Activated T-cell treated with anti-CD3 and anti-CD28 coated beads, Interleukin-2, amount 50 U/mL, for 1 hour (primary cell): ENCODE data around the gene PKMYT1.
A peak's percentile ranks its signal among the peaks of the same experiment; 100 is the strongest.

ENCODE experiments used
- DNase-seq: peaks from one replicate; pipeline ENCODE4 v3.0.0-alpha.2; 2020

PKMYT1 gene

DNA sequence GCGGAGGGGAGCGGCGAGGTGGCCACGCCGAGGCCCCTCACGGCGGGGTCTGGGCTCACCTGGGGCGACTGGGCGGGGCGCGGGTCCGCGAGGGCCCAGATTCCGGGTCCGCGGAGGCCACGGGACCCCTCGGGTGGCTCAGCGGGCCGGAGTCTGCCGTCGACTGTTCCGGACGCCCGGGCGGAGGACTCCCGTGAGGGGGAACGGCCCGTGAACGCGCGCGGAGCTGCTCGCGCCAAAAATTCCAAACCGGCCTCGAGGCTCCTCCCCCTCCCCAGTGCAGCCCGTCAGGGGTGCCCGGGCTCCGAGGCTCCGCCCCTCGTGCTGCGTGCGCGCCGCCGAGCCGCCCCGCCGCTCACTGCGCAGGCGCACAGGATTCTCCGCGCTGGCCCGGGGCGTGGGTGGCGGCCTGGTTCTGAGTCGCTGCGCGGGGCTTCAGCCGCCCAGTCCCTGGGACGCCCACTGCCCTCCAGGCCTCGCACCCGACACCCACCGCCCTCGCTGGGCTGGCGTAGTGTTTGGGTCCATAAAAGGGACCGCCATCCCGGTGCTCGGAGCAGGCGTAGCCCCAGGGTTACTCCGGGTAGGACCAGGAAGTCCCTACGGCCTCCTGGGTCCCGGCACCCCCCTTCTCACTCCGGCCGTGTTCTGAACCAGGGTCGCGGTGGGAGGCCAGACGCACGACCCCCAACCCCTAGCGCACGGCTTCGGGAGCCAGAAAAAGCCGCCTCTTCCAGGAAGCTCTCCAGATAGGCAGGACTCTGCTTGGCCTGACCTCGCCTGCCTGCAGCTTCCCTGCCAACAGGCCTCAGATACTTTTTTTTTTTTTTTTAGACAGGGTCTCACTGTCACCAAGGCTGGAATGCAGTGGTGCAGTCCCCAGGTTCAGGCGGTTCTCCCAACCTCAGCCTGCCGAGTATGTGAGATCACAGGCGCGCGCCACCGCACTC, at the start of gene PKMYT1:
Gene PKMYT1, minus strand, starts transcription at position 220 of the 950 bp plus-strand sequence. CDS start 789 bp downstream, outside the sequence.
- DNase-seq: peak; percentile 97

- DNase-seq: no peak
Measured at GRCh38 chr16:3029491-3030221, 49.4 kb upstream of the PKMYT1 start.

GRCh38 chr16:3028716-3029319, 48.6 kb upstream of the PKMYT1 start:
- DNase-seq: no peak

DNA sequence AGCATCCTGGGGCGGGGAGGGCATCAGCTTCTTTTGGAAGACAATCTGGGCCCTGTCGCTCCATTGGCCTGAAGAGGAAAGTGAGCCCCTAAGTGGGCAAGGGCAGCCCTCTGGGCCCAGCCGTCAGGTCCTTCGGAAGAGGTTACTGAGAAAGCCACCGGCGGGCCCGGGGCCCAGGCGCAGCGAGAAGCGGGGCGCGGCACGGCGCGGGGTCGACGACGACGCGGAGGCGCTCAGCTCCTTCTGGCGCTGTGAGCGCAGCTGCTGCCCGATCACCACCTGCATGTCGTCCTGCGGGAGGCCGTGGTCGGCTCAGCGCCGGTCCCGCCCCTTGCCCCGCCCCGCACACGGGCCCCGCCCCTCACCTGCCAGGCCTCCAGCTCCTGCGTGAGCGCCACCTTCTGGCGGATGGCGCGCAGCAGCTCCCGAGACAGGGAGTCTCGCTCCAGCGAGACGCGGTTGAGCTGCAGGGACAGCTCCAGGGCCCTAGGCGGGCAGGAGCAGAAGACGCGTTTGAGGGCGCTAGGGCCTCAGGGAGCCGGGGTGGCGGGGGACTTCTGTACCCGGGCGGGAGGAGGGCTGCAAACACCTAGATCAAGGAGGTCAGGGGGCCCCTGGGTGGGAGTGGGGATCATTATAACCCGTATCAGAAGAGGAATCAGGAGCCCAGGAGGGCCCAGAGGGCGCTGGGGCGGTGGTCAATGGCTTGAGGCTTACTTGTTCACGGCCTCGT, 47.9 kb upstream of the PKMYT1 start:
- DNase-seq: peak; percentile 92

DNA sequence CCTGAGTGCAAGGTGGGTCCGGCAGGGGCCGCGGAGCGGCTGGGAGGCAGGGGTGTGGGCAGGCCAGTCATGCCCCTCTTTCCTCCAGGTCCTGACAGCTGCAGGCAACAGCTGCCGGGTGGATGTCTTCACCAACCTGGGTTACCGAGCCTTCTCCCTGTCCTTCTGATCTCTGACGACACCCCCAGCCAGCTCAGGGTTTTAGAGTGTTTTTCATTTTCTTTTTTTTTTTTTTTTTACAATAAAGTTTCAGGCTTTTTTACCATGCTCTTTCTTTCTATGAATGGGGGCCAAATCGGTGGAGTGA, 47.2 kb upstream of the PKMYT1 start:
- no peak for DNase-seq

- no peak for DNase-seq
Measured at GRCh38 chr16:3026609-3027488, 46.6 kb upstream of the PKMYT1 start.

GRCh38 chr16:3026003-3026378, 45.7 kb upstream of the PKMYT1 start:
- no peak for DNase-seq

GRCh38 chr16:3025032-3026002, 45.1 kb upstream of the PKMYT1 start:
- DNase-seq: no peak

DNA sequence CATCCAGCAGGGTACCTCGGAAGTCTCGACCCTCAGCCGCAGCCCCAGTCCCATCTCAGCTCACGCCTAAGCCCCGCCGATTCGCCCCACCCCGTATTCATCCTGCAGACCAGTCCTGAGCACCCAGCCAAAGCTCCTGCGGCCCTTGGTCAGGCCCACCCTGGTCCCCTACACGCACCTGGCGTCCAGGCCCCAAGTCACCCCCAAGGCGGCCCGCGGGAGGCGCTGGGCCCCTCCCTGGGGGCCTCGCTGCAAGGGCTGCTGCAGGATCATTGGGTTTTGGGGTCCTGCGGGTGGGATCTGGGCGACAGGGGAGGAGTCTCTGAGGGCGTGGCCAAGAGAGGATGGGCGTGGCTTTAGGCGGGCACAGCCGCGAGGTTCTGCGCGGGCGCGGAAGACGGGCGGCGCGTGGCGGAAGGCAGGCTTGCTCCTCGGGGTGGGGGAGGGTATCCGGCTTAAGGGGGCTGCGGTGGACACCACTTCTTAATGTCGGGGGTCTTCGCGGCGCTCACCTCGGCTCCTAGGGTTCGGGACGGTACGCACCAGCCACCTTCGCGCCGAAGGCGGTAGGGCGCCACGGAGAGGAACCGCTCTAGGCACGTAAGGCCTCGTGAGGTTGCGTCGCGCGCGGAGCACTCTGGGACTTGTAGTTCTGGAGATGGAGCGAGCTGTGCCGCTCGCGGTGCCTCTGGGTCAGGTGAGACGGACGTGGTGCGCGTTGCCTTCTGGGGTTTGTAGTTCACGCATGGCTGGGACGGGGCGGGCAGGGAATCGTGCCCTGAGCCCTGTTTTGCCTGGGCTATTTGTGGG, 43.6 kb upstream of the PKMYT1 start, which contains the start of the genes HCFC1R1 and THOC6:
Gene HCFC1R1, minus strand, starts transcription at position 274 of the 810 bp plus-strand sequence. Its CDS starts 1 bp downstream, at position 273.
Gene THOC6, plus strand, starts transcription at position 367 of the 810 bp plus-strand sequence. Its CDS starts 292 bp downstream, at position 659.
- DNase-seq: peak; percentile 94

DNA sequence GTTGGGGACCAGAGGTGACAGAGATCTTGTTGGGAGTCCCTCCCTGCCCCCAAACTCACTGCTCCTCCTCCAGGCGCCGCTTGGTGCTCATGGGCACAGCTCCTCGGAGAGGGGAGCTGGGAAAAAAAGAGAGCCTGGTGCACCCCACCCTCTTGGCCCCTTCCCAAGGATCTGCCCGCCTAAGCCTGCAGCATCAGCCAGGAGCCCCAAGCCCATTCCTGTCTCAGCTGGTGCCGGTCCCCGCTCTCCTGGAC, 43.1 kb upstream of the PKMYT1 start:
- DNase-seq: peak; percentile 59

DNA sequence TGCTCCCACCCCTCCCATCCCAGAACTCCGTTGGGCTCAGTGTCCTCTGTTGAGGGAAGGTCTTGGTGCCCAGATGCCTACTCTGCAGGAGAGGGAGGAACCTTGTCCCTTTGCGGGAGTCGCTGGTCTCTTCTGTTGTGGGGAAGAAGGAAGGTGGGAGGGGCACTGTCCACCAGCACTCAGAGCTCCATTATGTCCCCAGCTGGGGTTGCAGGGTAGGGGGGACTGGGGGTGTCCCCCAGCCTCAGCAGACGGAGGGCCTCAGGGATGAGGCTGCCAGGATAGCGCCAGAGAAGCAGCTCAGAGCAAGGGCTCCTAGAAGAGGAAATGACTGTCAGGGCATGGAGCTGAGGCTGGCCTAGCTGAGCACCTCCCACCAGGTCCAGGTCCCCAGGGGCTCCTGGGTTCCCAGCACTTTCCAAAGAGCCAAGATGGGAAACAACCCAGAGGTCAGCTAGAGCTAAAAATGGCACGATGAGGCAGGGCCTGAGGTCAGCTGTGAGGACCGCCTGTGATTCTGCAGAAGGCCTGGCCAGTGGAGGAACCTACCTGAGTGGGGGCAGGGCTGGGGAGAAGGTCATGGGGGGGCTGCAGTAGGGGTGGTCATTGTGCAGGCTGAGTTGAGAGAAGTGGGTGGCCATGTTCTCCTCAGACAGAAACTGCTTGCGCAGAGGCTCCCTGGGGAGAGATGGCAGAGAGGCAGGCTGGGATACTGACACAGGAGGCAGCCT, 42.6 kb upstream of the PKMYT1 start:
- DNase-seq: peak; percentile 46

- DNase-seq: peak; percentile 87
Measured at GRCh38 chr16:3022208-3022683, 42.0 kb upstream of the PKMYT1 start.

DNA sequence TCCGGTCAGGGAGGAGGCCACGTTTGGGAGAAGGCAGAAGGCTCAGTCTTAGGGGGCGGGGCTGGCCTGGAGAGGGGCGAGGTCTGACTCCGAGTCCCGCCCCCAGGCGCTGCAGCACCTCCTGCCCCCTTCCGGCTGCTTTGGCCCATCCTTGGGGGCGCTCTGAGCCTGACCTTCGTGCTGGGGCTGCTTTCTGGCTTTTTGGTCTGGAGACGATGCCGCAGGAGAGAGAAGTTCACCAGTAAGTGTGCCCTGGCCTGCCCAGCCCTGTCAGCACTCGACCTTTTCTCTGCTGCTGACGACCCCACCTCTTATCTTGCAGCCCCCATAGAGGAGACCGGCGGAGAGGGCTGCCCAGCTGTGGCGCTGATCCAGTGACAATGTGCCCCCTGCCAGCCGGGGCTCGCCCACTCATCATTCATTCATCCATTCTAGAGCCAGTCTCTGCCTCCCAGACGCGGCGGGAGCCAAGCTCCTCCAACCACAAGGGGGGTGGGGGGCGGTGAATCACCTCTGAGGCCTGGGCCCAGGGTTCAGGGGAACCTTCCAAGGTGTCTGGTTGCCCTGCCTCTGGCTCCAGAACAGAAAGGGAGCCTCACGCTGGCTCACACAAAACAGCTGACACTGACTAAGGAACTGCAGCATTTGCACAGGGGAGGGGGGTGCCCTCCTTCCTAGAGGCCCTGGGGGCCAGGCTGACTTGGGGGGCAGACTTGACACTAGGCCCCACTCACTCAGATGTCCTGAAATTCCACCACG, 41.4 kb upstream of the PKMYT1 start:
- peak; percentile 84 for DNase-seq

GRCh38 chr16:3020604-3021448, 40.6 kb upstream of the PKMYT1 start:
- peak; percentile 81 for DNase-seq

DNA sequence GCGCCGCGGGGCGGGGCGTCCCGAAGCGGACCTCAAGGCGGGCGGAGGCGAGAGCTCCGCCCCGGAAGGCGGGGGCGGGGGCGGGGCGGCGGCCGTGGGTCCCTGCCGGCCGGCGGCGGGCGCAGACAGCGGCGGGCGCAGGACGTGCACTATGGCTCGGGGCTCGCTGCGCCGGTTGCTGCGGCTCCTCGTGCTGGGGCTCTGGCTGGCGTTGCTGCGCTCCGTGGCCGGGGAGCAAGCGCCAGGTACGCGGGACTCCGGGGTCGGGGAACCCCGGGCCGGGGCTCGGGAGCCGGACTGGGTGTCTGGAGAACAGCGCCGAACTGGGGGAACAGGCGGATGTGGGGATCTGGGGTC, 40.0 kb upstream of the PKMYT1 start, which contains the start of gene TNFRSF12A:
Gene TNFRSF12A, plus strand, starts transcription at position 122 of the 357 bp plus-strand sequence. Its CDS starts 30 bp downstream, at position 152.
- DNase-seq: peak; percentile 73

- DNase-seq: no peak
Measured at GRCh38 chr16:3019594-3020246, 39.5 kb upstream of the PKMYT1 start.
